Astrocyte of the cerebellum (primary cell): ENCODE data around the gene CHST3.
A peak's percentile ranks its signal among the peaks of the same experiment; 100 is the strongest.

Experiments
- DNase-seq: peaks from one replicate; pipeline ENCODE4 v3.0.0-alpha.2; 2011; ENCODE audit warnings: low read depth
- H3K4me3 ChIP-seq: 2 replicates; pipeline ENCODE4 v1.5.1; 2011; ENCODE audit warnings: mild to moderate bottlenecking, low read depth, low read length, moderate library complexity
- CTCF ChIP-seq: IDR thresholded peaks from 2 replicates; pipeline ENCODE4 v1.5.1; 2012; ENCODE audit warnings: low read length, low read depth, moderate library complexity, mild to moderate bottlenecking; ENCODE audit errors: missing control alignments
- in situ Hi-C: cut with HindIII; loops from 2 replicates; pipeline ENCODE4 v1.10.0; 2017; ENCODE audit warnings: low sequenced_read_pairs

CHST3 gene

GRCh38 chr10:72056932-72057751 is 92.9 kb downstream of the CHST3 start:
- DNase-seq: no peak
- TF ChIP-seq CTCF: no peak
- in situ Hi-C loops: no loop called here
- H3K4me3 ChIP-seq: no peak overlapping the region

- in situ Hi-C loops: no loop called here
- TF ChIP-seq CTCF: no peak
- DNase-seq: no peak
- no peak overlapping the region for H3K4me3 ChIP-seq
Measured at GRCh38 chr10:72058347-72058898, 94.2 kb downstream of the CHST3 start.

GRCh38 chr10:72058989-72059842 is 95.0 kb downstream of the CHST3 start:
- DNase-seq: no peak
- H3K4me3 ChIP-seq: no peak overlapping the region
- no peak for TF ChIP-seq CTCF
- in situ Hi-C loops: no loop called here

GRCh38 chr10:72059843-72060822 is 95.9 kb downstream of the CHST3 start:
- in situ Hi-C loops: no loop called here
- TF ChIP-seq CTCF: no peak
- no peak overlapping the region for H3K4me3 ChIP-seq
- no peak for DNase-seq

GRCh38 chr10:72061491-72061890 is 97.3 kb downstream of the CHST3 start:
- no peak overlapping the region for H3K4me3 ChIP-seq
- peak; percentile 32 for TF ChIP-seq CTCF
- in situ Hi-C loops: no loop called here
- DNase-seq: no peak
